Eye (tissue), 1 donor: ENCODE data around the gene MAML2.
"Not testable (repeated sequence)": the region's sequence is repeated elsewhere in the genome, so short reads cannot be mapped to it uniquely, and the experiment has no call there.

ENCODE experiments used
- DNase-seq: peaks from one replicate; pipeline ENCODE4 v3.0.0-alpha.2; 2015

The MAML2 gene

DNA sequence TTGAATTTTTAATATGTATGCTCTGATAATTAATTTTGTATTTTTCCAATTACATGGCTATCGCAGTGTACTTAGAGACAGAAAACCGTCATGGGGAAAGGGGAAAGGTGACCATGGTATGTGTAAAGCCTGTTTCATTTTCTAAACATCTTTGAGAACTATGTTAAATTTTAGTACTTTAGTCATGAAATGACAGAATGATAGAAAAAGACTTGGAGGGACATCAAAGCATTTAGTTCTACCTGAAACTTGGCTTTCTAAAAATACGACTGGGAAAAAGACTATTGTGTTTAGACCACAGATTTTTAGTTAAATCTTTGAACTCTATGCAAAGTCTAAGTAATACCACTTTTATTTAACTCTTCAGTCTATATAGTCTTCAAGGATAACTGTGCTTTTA lies 54.1 kb downstream of the MAML2 start:
- DNase-seq: no peak

DNA sequence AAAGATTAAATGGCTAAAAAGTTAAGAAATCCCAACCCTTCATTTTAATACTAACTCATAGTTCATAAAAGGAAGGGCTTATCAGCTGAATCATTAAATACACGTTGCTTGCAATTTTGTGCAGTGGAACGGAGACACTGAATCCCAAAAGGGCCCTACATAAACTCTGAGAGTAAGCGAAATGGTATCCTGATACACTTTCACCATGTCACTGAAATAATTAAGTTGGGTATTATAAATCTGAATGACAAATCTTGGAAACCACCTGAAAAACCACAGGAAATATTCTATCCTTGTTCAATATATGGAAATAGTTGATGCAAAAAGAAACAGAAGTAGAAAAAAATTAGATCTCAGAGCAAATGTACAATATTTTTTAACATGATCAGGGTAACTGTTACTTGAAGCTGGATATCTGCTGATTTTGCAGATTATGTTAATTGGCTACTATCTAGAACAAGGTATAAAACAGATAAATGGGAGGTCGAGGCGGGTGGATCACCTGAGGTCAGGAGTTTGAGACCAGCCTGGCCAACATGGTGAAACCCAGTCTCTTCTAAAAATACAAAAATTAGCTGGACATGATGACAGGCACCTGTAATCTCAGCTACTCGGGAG lies 55.1 kb downstream of the MAML2 start:
- DNase-seq: no peak

DNA sequence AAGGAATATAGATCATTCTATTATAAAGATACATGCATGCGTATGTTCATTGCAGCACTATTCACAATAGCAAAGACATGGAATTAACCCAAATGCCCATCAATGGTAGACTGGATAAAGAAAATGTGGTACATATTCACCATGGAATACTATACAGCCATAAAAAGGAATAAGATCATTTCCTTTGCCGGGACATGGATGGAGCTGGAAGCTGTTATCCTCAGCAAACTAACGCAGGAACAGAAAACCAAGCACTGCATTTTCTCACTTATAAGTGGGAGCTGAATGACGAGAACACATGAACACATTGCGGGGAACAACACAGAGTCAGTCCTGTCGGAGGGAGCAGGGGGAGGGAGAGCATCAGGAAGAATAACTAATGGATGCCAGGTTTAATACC lies 57.0 kb downstream of the MAML2 start:
- DNase-seq: not testable (repeated sequence)

DNA sequence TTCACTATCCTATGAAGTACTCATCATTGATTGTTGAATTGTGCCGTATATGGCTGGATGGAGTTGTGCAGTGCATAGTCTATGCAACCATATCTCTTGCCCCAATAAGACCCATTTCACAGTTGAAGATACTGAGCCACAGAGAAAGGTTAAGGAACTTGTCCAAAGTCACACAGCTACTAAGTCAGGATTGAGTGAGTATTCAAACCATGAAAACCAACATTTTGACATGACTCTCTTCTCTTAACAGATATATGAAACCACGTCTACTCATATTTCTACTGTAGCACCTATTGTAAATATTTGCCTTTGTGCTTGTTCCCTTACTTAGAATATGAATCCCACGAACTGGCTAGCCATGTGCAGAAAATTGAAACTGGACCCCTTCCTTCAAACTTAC lies 58.1 kb downstream of the MAML2 start:
- no peak for DNase-seq

DNA sequence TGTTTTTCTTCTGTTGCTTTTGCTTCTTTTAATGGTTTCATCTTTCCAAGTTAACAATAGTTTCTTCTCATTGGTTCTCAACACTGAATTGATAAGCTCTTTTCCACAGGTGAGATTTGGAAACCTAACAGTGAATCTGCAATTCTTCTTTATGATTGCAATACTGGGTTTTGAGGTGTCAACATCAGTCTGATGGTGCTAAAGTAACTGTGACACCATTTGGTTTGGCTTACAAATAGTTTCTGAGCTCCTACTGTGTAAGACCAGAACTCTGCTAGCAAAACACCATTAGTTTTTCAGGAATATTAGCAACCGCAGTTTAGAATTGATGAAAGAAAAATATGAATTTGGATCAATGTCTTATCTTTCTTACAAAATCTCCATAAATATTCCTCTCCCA lies 58.6 kb downstream of the MAML2 start:
- DNase-seq: no peak

DNA sequence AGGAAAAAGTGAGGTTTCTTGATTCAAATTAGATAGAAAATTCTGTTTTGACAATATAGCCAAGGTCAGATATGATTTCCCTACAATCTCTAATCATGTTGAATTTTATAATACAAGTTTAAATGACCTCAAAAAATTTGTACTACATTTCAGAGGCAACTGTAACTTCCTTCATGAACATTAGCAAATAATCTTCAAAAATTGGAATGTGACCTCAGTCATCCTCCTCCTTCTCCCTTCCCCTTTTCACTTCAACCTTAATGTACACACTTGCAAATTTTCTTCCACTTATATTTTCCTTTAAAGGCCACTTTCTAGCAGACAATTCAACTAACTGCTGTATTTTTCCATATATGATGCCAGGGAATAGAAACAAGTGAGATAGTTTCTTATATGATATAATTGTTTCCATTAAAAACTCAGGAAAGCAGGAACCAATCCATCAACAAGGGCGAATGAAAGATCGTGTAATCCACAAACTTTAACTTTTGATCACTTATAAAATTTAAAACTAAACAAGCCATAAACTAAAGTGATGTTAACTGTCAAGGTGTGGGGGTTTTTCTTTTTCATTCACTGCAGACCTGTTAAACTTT lies 60.3 kb downstream of the MAML2 start:
- no peak for DNase-seq

DNA sequence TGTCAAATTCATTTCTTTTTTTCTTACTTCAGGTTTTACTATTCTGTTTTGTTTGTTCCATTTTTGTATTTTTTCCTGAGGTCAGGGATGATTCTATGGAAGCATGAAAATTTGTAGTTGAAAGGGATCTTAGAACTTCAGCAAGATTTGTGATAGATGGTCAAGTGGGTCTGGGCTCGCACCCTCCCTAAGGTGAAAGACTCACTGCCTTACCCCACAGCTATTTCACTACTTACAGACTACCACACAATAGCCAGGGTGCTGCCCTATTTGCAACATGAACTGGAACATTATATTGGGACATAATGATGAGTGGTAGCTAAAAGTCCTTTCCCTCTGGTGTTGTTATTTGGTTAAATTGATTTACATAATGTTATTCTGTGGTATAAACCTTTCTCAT lies 62.6 kb downstream of the MAML2 start:
- DNase-seq: no peak

DNA sequence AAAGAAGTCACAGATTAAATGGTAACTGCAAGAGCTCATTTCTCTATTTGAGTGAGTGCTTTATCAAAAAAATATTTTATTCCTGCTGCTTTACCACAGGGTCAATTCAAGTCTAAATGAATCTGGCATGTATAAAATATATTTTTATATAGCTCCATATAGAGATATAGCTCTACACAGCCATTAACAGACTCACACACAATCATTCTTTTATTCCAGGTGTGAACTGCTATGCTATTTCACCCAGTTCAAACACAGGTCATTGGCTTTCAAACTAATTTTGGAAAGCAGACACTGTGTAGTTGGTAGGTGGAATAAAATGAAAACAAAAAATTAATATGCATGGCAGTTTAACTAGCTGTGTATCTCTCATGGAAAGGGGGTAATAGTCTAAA lies 63.1 kb downstream of the MAML2 start:
- DNase-seq: no peak

DNA sequence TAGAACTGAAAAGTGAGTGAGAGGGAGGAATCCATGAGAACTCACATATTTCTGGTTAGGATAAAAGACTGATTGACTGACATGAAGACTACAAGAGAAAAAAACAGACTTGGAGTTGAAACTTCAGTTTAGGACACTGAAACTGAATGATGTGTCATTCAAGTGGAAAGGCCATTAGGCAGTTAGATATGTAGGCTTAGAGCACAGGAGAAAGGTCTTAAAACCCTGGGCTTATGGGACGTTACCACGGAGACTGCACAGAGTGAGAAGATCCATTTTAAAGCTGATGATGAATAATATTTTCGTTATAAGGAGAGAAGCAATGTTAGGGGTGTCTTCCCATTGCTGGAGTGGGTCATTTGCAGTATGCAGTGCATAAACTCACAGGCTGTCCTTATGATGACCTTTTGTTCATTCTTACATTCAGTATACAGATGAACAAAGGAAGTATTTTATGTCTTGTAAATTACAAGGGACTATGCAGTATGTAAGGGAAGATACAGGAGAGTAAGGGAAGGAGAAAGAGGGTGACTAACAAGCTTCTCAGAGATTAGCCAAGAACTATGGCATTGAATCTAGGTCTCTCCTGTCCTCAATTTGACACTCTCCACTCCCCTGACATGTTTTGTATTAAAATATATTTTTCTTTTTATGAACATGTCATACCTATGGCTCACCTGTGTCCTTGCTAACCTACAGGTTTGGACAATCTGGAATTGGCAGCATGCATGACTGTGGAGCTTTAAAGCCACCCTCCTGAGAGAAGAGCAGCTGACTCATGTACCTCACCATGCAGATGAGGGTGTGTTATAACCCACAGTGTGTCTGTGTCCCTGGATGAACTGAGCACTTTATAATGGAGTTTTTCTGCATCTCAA lies 63.7 kb downstream of the MAML2 start:
- DNase-seq: peak; percentile 50

DNA sequence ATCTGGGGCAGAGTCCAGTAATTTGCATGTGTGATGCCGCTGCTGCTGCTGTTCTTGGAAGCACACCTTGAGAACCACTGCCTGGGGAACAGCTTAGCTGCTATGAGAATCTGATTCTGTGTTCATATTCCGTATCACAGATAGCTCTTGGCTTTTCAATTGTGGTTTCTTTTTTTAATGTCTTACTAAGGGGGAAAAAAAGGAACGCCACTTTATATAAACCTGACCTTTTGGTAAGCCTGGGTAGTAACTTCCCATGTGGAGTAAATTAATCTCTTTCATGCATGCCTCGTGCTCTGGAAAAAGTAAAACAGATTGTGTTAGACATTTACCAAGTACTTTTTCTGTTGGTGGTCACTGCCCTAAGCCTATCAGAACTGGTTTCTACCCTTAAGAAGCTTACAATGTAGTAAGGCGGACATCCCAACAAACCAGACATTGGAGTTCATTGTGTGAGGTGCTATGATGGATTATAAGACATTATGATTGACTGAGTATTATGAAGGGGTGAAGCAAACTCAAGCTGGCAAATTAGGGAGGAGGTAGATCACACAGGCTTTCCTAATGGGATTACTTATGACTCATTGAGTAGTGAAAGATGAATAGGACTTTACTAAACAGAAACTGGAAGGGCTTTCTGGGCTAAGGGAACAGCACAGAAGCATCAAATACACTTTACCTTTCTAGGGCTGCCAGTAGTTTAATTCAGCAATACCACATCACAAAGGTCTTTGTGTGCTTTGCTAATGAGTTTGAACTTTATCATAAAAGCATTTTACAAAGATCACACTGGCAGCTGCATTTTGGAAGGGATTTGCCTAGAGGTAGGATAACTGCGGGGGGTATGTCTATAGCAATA lies 64.7 kb downstream of the MAML2 start:
- peak; percentile 51 for DNase-seq

DNA sequence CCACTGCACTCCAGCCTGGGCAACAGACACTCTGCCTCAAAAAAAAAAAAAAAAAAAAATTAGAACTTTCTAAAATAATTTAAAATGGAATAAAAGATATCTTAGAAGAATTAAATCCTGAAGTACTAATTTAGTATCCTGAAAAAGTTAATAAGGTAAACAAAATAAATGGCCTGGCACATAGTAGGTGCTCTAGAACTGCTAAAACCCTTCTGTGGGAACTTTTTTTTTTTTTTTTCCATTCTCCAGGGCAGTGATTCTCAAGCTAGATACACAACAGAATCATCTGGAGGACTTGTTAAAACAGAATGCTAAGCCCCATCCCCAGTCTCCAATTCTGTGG lies 65.3 kb downstream of the MAML2 start:
- DNase-seq: no peak

DNA sequence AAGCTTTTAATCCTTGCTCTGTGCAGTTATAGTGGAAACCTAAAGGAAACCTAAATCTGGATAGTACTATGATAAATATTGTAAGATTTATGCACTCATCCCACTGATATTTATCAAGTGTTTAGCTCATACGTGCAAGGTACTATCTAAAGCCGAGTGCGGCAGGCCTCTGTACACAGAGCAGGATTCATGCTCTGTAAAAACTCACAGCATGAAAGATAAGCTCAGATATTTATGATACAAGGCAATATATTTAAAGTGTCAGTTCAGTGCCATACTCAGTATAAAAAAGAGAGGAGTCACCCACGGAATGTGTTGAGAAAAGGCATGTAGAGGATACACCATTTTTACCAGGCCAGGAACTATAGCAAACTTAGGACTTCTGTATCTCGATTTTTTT lies 66.2 kb downstream of the MAML2 start:
- no peak for DNase-seq

DNA sequence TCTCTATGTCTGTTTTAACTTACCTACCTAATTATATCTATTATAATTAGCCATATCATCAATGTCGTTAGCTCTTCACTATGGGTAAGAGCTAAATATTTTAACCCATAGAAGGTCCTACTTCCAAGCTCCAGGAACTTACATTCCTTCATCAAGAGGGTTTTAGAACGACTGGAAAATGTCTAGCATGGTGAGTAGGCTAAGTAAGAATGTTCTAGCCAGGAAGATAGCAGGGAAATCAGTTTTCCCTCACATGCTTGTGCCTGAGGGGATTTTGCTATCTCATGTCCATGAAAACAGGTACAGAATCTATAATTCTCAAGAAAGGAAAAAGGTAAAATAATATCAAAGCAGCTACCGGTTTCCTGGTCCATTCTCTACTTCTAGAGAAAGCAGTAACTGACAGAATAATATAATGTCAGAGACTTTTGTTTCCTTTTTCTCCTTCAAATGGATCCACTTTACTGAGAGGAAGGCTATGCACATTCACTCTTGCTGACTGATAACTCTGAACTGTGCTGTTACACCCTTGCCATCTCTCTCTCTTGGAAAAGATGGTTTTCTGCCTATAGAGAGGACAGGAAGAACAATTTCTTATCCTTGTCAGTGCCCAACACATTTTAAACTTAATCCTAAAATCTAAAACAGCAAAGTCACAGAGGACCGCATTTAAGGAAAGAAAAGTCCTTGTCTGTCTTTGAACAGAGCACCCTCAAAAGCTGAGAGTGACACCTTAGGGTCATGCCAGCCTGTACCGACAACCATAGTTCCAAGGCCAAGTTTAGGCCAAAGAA lies 67.0 kb downstream of the MAML2 start:
- no peak for DNase-seq

DNA sequence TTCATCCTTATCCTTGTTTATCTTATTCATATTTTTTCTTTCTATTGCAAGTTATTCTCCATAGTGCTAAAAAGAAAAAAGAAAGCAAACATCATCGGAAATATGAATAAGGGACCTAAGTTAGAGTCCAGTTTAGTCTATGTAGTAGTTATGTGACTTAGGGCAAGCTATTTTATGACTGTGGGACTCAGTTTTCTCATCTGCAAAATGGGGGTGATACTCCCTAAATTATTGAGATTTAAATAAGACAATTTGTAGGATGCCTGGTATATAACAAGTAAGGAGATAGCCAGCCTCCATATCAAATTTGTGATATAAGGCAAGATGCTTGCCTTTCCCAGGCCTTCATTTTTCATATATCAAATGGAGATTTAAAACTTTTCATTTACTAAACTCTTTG lies 69.5 kb downstream of the MAML2 start:
- DNase-seq: no peak

DNA sequence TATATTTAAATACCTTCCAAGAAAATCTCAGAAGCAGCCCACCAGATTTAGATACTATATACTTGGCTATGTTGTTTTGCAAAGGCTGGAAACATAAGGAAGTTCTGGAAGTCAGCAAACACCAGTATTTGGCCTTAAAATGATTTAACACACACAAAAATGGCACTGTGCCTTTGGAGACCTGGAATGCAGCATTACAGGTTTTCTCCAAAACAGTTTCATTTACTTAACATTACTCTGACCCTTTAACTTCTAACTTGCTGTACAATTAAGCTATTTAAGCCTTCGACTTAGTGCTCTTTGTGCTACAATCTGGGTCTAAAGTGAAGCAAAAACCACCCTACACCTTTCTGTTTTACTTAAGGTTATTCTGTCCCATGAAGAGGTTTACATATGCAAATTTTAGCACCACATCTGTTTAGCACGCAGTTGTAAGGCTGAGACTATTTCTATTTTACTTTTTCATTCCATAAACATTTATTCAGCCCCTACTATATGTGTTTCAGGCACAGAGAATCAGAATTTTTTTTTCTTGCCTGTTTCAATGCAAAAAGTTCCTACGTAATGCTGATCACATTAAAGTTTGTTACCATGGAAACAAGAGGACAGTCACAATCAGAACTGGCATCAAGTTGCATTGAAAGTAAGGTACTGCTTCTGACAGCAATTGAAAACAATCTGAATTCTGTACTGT lies 70.3 kb downstream of the MAML2 start:
- DNase-seq: peak; percentile 63

DNA sequence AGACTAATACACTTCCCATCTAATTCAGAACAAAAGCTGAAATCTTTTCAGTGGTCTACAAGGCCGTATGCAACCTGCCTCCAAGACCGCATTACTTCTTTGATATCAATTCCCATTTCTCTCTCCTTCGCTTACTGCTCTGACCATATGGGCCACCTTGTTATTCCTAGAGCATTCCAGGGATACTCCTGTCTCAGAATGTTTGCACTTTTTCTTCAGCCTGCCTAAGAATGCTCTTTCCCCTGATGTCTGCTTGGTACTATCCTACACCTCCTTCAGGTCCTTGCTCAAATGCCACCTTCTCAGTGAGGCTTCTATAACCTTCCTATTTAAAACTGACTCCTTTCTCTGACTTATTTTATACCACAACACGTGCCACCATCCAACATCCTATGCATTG lies 71.2 kb downstream of the MAML2 start:
- no peak for DNase-seq

DNA sequence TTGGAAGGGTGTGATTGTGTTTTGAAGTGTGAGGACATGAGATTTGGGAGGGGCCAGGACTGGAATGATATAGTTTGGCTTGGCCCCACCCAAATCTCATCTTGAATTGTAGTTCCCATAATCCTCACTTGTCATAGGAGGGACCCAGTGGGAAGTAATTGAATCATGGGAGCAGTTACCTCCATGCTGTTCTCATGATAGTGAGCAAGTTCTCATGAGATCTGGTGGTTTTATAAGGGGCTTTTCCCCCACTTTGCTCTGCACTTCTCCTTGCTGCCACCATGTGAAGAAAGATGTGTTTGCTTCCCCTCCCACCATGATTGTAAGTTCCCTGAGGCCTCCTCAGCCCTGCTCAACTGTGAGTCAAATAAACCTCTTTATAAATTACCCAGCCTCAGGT lies 71.6 kb downstream of the MAML2 start:
- DNase-seq: not testable (repeated sequence)

DNA sequence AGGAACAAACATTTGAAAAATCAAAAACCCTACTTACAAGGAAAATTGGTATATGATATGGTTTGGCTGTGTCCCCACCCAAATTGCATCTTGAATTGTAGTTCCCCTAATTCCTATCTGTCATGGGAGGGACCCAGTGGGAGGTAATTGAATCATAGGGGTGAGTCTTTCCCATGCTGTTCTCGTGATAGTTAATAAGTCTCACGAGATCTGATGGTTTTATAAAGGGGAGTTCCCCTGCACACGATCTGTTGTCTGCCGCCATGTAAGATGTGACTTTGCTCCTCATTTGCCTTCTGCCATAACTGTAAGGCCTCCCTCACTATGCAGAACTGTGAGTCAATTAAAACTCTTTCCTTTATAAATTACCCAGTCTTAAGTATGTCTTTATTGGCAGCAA lies 74.5 kb downstream of the MAML2 start:
- not testable (repeated sequence) for DNase-seq

DNA sequence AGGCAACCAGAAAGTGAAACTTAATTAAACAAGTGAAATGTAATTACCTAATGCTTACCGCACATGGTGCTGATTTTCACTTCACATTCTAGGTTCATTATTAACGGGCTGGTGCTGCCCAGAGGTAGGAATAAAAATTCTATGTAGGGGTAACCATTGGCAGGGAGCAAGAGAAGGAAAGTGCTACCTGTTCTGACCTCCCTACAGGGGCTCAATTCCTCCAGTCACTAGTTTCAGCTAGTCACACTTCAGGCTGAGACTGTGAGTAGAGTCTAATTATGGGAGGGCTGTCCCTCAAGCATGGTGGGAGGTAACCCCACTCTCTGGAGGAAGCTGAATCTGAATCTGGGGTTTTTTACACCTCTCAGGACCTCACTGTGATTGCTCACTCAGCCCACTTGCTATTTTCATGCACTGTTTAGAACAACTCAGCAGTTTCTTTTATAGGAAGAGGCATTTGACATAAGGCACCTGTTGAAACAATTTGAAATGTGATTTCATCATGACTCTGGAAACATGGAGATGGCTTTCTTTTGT lies 75.4 kb downstream of the MAML2 start:
- no peak for DNase-seq

DNA sequence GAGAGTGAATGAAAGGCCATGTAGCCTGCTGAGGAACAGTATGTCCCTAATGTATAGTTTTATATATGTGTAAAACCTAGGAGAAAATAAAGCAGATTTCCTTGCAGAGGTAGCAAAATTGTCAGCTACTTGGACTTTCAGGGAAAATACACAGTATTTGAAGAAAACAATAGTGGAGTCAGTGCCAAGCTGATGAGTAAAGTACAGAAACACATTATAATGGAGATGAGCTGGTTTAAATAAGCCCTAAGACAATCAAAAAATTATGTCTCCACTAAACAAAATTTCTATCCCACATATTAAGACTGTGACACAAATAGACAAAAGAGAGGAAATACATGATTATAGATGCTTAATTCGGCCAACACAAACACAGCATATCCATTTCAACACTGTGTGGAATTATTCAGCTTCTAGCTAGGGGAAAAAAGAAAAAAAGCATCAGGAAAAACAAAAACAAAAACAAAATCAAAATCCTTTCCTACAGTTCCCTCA lies 75.9 kb downstream of the MAML2 start:
- no peak for DNase-seq

DNA sequence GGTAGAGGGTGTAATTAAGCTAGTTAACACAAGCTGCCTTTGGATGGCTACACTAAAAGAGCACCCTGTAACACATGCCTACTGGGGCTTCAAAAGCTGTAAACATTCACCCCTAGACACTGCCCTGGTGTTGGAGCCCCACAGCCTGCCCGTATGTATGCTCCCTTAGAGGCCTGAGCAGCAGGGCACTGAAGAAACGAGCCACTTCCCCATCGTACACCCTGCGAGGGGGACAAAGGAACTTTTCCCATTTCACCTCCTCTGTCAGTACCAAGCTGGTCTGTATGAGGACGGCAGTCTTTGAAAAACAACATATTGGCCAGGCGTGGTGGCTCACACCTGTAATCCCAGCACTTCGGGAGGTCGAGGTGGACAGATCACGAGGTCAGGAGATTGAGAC lies 77.0 kb downstream of the MAML2 start:
- DNase-seq: no peak
